HEK293T (cell line): ENCODE results near the gene SMPDL3B.

ENCODE experiments used
- CTCF ChIA-PET: fragments of 350-600 bp; formaldehyde crosslinking; extraction: SDS; loops from one replicate; lab custom pipeline; 2021; ENCODE audit warnings: antibody characterized with exemption, inconsistent platforms; lab: Yijun Ruan, JAX
- POLR2A ChIA-PET: fragments of 350-600 bp; formaldehyde crosslinking; extraction: SDS; loops from one replicate; lab custom pipeline; 2020; ENCODE audit warnings: antibody characterized with exemption, inconsistent platforms; lab: Yijun Ruan, JAX
- DNase-seq: peaks from one replicate; pipeline ENCODE4 v3.0.0; 2012; ENCODE audit warnings: mixed read lengths; ENCODE audit errors: extremely low spot score
- ARNT ChIP-seq: fragments of 450-650 bp; IDR thresholded peaks from 2 replicates; pipeline ENCODE4 v1.6.1; 2017; ENCODE audit warnings: mild to moderate bottlenecking
- BHLHE40 ChIP-seq: fragments of 450-650 bp; IDR thresholded peaks from 2 replicates; pipeline ENCODE4 v1.6.1; 2016; ENCODE audit warnings: mild to moderate bottlenecking, moderate library complexity, borderline replicate concordance
- CTBP1 ChIP-seq: fragments of 450-650 bp; IDR thresholded peaks from 2 replicates; pipeline ENCODE4 v1.6.1; 2016; ENCODE audit warnings: borderline replicate concordance
- ELF4 ChIP-seq: fragments of 450-650 bp; IDR thresholded peaks from 2 replicates; pipeline ENCODE4 v1.6.1; 2017; ENCODE audit warnings: antibody characterized with exemption
- FOXA1 ChIP-seq: fragments of 450-650 bp; IDR thresholded peaks from 2 replicates; pipeline ENCODE4 v1.6.1; 2016; ENCODE audit warnings: mild to moderate bottlenecking
- FOXK2 ChIP-seq: fragments of 450-650 bp; IDR thresholded peaks from 2 replicates; pipeline ENCODE4 v1.6.1; 2016; ENCODE audit warnings: mild to moderate bottlenecking
- FOXM1 ChIP-seq: fragments of 450-650 bp; IDR thresholded peaks from 2 replicates; pipeline ENCODE4 v1.6.1; 2017; ENCODE audit warnings: mild to moderate bottlenecking, borderline replicate concordance
- HDGF ChIP-seq: fragments of 450-650 bp; IDR thresholded peaks from 2 replicates; pipeline ENCODE4 v1.6.1; 2017; ENCODE audit warnings: antibody characterized with exemption, borderline replicate concordance
- L3MBTL2 ChIP-seq: fragments of 450-650 bp; conservative IDR thresholded peaks from 2 replicates; pipeline ENCODE4 v1.6.1; 2016; ENCODE audit warnings: mild to moderate bottlenecking
- LEF1 ChIP-seq: fragments of 450-650 bp; IDR thresholded peaks from 2 replicates; pipeline ENCODE4 v1.6.1; 2017; ENCODE audit warnings: mild to moderate bottlenecking, borderline replicate concordance
- NFRKB ChIP-seq: fragments of 450-650 bp; IDR thresholded peaks from 2 replicates; pipeline ENCODE4 v1.6.1; 2016; ENCODE audit warnings: mild to moderate bottlenecking, moderate library complexity
- PKNOX1 ChIP-seq: fragments of 450-650 bp; IDR thresholded peaks from 2 replicates; pipeline ENCODE4 v1.6.1; 2016
- SP1 ChIP-seq: fragments of 450-650 bp; IDR thresholded peaks from 2 replicates; pipeline ENCODE4 v1.6.1; 2017
- SUZ12 ChIP-seq: fragments of 450-650 bp; IDR thresholded peaks from 2 replicates; pipeline ENCODE4 v1.6.1; 2016; ENCODE audit warnings: mild to moderate bottlenecking
- TARDBP ChIP-seq: fragments of 450-650 bp; IDR thresholded peaks from 2 replicates; pipeline ENCODE4 v1.6.1; 2016
- ZNF384 ChIP-seq: fragments of 450-650 bp; IDR thresholded peaks from 2 replicates; pipeline ENCODE4 v1.6.1; 2016

SMPDL3B gene

GRCh38 chr1:27960762-27961645, 26.2 kb downstream of the SMPDL3B start:
- DNase-seq, result no peak
- ChIA-PET POLR2A (interaction anchor here (1.0 to 1.3 kb wide), 3 partner anchors 11 to 274 kb away, joined by 3 to 4 read pairs (median 4); no protein-coding TSS in a partner anchor), CTCF (interaction anchor here (1.2 kb wide), 1 partner anchor 104 kb away, joined by 4 read pairs; no protein-coding TSS in a partner anchor)
- TF ChIP-seq ELF4, result no peak
- TF ChIP-seq CTBP1, result no peak
- TF ChIP-seq TARDBP, result no peak
- TF ChIP-seq ZNF384, result no peak
- TF ChIP-seq NFRKB, result no peak
- no peak for TF ChIP-seq ARNT
- no peak for TF ChIP-seq FOXK2
- TF ChIP-seq BHLHE40, result no peak
- no peak for TF ChIP-seq SP1
- no peak for TF ChIP-seq LEF1
- TF ChIP-seq SUZ12, result no peak
- TF ChIP-seq PKNOX1, result no peak
- TF ChIP-seq HDGF, result no peak
- no peak for TF ChIP-seq FOXM1
- no peak for TF ChIP-seq L3MBTL2
- no peak for TF ChIP-seq FOXA1

GRCh38 chr1:27961646-27962221, 26.9 kb downstream of the SMPDL3B start:
- TF ChIP-seq FOXM1 (no peak), BHLHE40 (no peak), NFRKB (no peak), FOXA1 (no peak), SUZ12 (no peak), PKNOX1 (no peak), L3MBTL2 (no peak), ARNT (no peak), HDGF (no peak)
- ChIA-PET CTCF (interaction anchor here (0.6 kb wide), 1 partner anchor 20 kb away, joined by 3 read pairs; no protein-coding TSS in a partner anchor), POLR2A (interaction anchor here (1.1 kb wide), 1 partner anchor 10 kb away, joined by 4 read pairs; no protein-coding TSS in a partner anchor)
- no peak for DNase-seq

- DNase-seq, result no peak
- ChIA-PET CTCF (interaction anchor here (0.7 kb wide), 1 partner anchor 638 kb away, joined by 3 read pairs; no protein-coding TSS in a partner anchor), POLR2A (no interaction called here)
- no peak for TF ChIP-seq ZNF384
- TF ChIP-seq BHLHE40, result no peak
- TF ChIP-seq TARDBP, result no peak
- no peak for TF ChIP-seq CTBP1
- TF ChIP-seq FOXK2, result no peak
- no peak for TF ChIP-seq NFRKB
- no peak for TF ChIP-seq HDGF
- no peak for TF ChIP-seq PKNOX1
- TF ChIP-seq SP1, result no peak
- no peak for TF ChIP-seq ARNT
- no peak for TF ChIP-seq FOXA1
- TF ChIP-seq L3MBTL2, result no peak
- TF ChIP-seq LEF1, result no peak
- TF ChIP-seq FOXM1, result no peak
- no peak for TF ChIP-seq ELF4
- no peak for TF ChIP-seq SUZ12
Observed at GRCh38 chr1:27963393-27963792, 28.6 kb downstream of the SMPDL3B start.

- ChIA-PET POLR2A (no interaction called here), CTCF (interaction anchor here (0.5 kb wide), 1 partner anchor 192 kb away, joined by 7 read pairs; no protein-coding TSS in a partner anchor)
- TF ChIP-seq PKNOX1 (no peak), L3MBTL2 (no peak), NFRKB (no peak), ZNF384 (no peak), SP1 (no peak)
- no peak for DNase-seq
Observed at GRCh38 chr1:27966402-27967105, 31.8 kb downstream of the SMPDL3B start.
